Measurements from ENCODE around the gene THSD4. TPM values are rescaled to one million over a fixed set of nuclear protein-coding genes. Genes with fewer than 3 reads are reported as not detected.
"Not testable (repeated sequence)": the region's sequence is repeated elsewhere in the genome, so short reads cannot be mapped to it uniquely, and the experiment has no call there.

The THSD4 gene
- total and polyA plus RNA-seq, 4 donors = 6.0 to 42.4 (median 18.5) TPM

DNA sequence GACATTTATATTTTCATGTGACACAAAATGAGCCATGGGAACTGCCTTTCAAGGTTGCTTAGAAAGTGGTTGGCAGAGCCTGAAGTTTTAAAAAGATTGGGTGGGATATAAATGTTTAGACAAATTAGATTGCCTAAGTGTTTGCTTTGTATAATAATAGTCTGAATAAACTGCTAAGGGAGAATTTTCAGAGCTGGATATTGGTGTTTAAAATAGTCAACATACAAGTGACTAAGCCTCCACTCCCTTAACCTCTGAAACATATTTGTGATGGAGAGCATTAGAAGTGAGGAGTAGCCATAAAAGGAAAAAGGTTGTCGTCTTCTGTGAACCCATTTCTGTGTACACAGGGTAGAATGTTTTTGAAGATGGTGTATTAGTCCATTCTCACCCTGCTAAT is 201.6 kb downstream of the THSD4 start:
- Histone ChIP-seq H3K4me3 (no peak overlapping the region), H3K36me3 (ENCODE audit: control insufficient read depth in 4 of 4, insufficient read depth in 4 of 4, low read length in 4 of 4) (no peaks in the 10 kb centered on the region), H3K9ac (ENCODE audit: insufficient read depth in 1 of 2, low read length in 2 of 2) (no peak overlapping the region), H3K9me3 (ENCODE audit: control insufficient read depth in 4 of 4, insufficient read depth in 3 of 4, low read length in 3 of 4) (peaks cover 0 to 3% (median 0%) of the 10 kb centered on the region in 4 donors), H3K4me1 (ENCODE audit: control insufficient read depth in 5 of 5, insufficient read depth in 5 of 5, low read length in 5 of 5) (peaks cover 0 to 2% (median 0%) of the 10 kb centered on the region in 5 donors), H3K27ac (ENCODE audit: low read depth in 1 of 2, low read length in 1 of 2) (no peak overlapping the region), H3K27me3 (ENCODE audit: control insufficient read depth in 3 of 3, insufficient read depth in 3 of 3, low read length in 2 of 3) (peaks cover 0 to 3% (median 0%) of the 10 kb centered on the region in 3 donors)
- TF ChIP-seq, protein P1, sequence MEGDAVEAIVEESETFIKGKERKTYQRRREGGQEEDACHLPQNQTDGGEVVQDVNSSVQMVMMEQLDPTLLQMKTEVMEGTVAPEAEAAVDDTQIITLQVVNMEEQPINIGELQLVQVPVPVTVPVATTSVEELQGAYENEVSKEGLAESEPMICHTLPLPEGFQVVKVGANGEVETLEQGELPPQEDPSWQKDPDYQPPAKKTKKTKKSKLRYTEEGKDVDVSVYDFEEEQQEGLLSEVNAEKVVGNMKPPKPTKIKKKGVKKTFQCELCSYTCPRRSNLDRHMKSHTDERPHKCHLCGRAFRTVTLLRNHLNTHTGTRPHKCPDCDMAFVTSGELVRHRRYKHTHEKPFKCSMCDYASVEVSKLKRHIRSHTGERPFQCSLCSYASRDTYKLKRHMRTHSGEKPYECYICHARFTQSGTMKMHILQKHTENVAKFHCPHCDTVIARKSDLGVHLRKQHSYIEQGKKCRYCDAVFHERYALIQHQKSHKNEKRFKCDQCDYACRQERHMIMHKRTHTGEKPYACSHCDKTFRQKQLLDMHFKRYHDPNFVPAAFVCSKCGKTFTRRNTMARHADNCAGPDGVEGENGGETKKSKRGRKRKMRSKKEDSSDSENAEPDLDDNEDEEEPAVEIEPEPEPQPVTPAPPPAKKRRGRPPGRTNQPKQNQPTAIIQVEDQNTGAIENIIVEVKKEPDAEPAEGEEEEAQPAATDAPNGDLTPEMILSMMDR (IDR thresholded peaks at IDR 0.05; ENCODE audit: control extremely low read depth, extremely low read depth) = no peak
- DNase-seq (peak in 1 of 3 donors; percentile 51), ATAC-seq (ENCODE audit: insufficient read depth, low FRiP score) (no peak)
- 92 to 93% methylated on average over 1 of the region's 1 CpG for WGBS, 2 donors

- H3K4me1 ChIP-seq (ENCODE audit: control insufficient read depth in 5 of 5, insufficient read depth in 5 of 5, low read length in 5 of 5) = peaks cover 0 to 13% (median 4%) of the 10 kb centered on the region in 5 donors
- not testable (repeated sequence) for H3K27me3 ChIP-seq (ENCODE audit: control insufficient read depth in 3 of 3, insufficient read depth in 3 of 3, low read length in 2 of 3); H3K9me3 ChIP-seq (ENCODE audit: control insufficient read depth in 4 of 4, insufficient read depth in 3 of 4, low read length in 3 of 4); H3K9ac ChIP-seq (ENCODE audit: insufficient read depth in 1 of 2, low read length in 2 of 2); H3K4me3 ChIP-seq; H3K27ac ChIP-seq (ENCODE audit: low read depth in 1 of 2, low read length in 1 of 2); H3K36me3 ChIP-seq (ENCODE audit: control insufficient read depth in 4 of 4, insufficient read depth in 4 of 4, low read length in 4 of 4); DNase-seq; ATAC-seq (ENCODE audit: insufficient read depth, low FRiP score)
- WGBS, 2 donors = 92 to 97% methylated on average over 3 of the region's 3 CpGs
These were observed 204.2 kb downstream of the THSD4 start for GRCh38 chr15:71319424-71319823.

- 87 to 88% methylated on average over 3 of the region's 3 CpGs for WGBS, 2 donors
- no peaks in the 10 kb centered on the region for H3K36me3 ChIP-seq (ENCODE audit: control insufficient read depth in 4 of 4, insufficient read depth in 4 of 4, low read length in 4 of 4)
- no peaks in the 10 kb centered on the region for H3K27me3 ChIP-seq (ENCODE audit: control insufficient read depth in 3 of 3, insufficient read depth in 3 of 3, low read length in 2 of 3)
- ATAC-seq (ENCODE audit: insufficient read depth, low FRiP score) = no peak
- TF ChIP-seq, protein P1 (IDR thresholded peaks at IDR 0.05; ENCODE audit: control extremely low read depth, extremely low read depth) = no peak
- H3K4me1 ChIP-seq (ENCODE audit: control insufficient read depth in 5 of 5, insufficient read depth in 5 of 5, low read length in 5 of 5) = peaks cover 0 to 13% (median 4%) of the 10 kb centered on the region in 5 donors
- H3K9ac ChIP-seq (ENCODE audit: insufficient read depth in 1 of 2, low read length in 2 of 2) = no peak overlapping the region
- peaks cover 0 to 3% (median 0%) of the 10 kb centered on the region in 4 donors for H3K9me3 ChIP-seq (ENCODE audit: control insufficient read depth in 4 of 4, insufficient read depth in 3 of 4, low read length in 3 of 4)
- no peak for DNase-seq
- H3K4me3 ChIP-seq = no peak overlapping the region
- H3K27ac ChIP-seq (ENCODE audit: low read depth in 1 of 2, low read length in 1 of 2) = no peak overlapping the region
These were observed 204.7 kb downstream of the THSD4 start for GRCh38 chr15:71319935-71320334.

- Histone ChIP-seq H3K9me3 (ENCODE audit: control insufficient read depth in 4 of 4, insufficient read depth in 3 of 4, low read length in 3 of 4) (peaks cover 0 to 3% (median 0%) of the 10 kb centered on the region in 4 donors), H3K27me3 (ENCODE audit: control insufficient read depth in 3 of 3, insufficient read depth in 3 of 3, low read length in 2 of 3) (no peaks in the 10 kb centered on the region), H3K27ac (ENCODE audit: low read depth in 1 of 2, low read length in 1 of 2) (peak overlapping the region in 1 of 2 donors; percentile 5), H3K4me1 (ENCODE audit: control insufficient read depth in 5 of 5, insufficient read depth in 5 of 5, low read length in 5 of 5) (peaks cover 0 to 17% (median 2%) of the 10 kb centered on the region in 5 donors), H3K9ac (ENCODE audit: insufficient read depth in 1 of 2, low read length in 2 of 2) (no peak overlapping the region), H3K4me3 (no peak overlapping the region), H3K36me3 (ENCODE audit: control insufficient read depth in 4 of 4, insufficient read depth in 4 of 4, low read length in 4 of 4) (no peaks in the 10 kb centered on the region)
- DNase-seq (peak; percentile 54 to 73 (median 71)), ATAC-seq (ENCODE audit: insufficient read depth, low FRiP score) (no peak)
- TF ChIP-seq, protein P1 (IDR thresholded peaks at IDR 0.05; ENCODE audit: control extremely low read depth, extremely low read depth) = no peak
- 73 to 86% methylated on average over 4 of the region's 4 CpGs for WGBS, 2 donors
These were observed 207.8 kb downstream of the THSD4 start for GRCh38 chr15:71323082-71323481.

All from lung (tissue), 12 donors.